ENCODE results near the gene CDKAL1.

CDKAL1 gene

DNA sequence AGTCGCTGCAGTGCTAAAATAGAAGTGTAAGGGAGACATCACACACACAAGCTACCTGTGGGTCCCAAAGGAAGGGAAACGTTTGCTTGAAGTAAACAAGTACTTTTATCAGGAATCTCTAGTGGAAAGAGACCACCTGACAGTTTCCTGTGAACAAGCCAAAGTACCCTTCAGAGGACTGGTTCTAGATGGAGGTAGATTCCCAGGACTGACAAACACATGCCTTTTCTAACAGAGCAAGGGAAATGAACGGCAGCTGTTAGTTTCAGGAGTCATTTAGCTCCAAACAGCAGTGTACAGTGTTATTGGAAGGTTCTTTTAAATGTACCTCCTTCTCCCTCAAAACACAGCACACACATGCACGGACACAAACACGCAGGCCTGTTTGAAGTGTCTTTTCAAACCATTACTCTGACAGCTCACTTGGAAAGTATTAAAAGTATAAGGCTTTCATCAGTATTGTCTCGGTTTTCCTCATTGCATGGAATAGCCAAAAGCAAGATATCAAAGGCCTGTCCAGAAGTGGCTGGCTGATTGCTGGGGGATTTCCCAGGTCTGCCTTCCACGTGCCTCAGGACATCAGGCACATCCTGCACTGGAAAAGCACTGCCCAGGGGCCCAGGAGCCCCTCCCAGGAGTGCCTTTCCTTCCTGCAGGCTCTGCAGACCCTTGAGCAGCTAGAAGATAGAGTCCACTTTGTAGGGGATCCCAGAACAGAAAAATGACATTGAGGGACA is 666.0 kb downstream of the CDKAL1 start:
- Mint-ChIP-seq H3K4me1 (ENCODE audit: low read depth) (no peaks in the 10 kb centered on the region), H3K27ac (no peak overlapping the region), H3K36me3 (ENCODE audit: low read depth) (peaks cover 19% of the 10 kb centered on the region), H3K4me3 (no peak overlapping the region), H3K9me3 (no peaks in the 10 kb centered on the region), H3K27me3 (no peaks in the 10 kb centered on the region)
- intact Hi-C loops (cut with micrococcal nuclease), result no loop called here

DNA sequence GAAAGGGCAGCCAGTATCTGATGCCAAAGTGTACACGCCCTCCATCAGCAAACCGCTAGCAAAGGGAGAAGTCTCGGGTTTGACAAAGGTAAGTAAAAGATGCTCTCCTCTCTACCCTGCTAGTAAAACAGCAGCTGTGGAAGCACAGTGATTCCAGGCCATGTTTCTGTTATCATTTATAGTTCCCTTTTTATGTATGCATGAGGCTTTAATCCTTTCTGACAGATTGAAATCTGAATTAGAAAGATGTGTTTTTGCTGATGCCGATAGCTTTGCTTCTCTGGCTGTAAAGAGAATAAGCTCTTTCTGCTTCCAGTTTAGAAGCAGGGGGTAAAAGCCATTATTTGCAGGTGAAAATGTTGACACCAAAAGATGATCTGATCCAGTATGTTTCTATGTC is 666.9 kb downstream of the CDKAL1 start:
- no peaks in the 10 kb centered on the region for H3K27me3 Mint-ChIP-seq
- H3K36me3 Mint-ChIP-seq (ENCODE audit: low read depth), result peaks cover 22% of the 10 kb centered on the region
- no peak overlapping the region for H3K4me3 Mint-ChIP-seq
- H3K4me1 Mint-ChIP-seq (ENCODE audit: low read depth), result no peaks in the 10 kb centered on the region
- intact Hi-C loops (cut with micrococcal nuclease), result no loop called here
- no peaks in the 10 kb centered on the region for H3K9me3 Mint-ChIP-seq
- no peak overlapping the region for H3K27ac Mint-ChIP-seq

DNA sequence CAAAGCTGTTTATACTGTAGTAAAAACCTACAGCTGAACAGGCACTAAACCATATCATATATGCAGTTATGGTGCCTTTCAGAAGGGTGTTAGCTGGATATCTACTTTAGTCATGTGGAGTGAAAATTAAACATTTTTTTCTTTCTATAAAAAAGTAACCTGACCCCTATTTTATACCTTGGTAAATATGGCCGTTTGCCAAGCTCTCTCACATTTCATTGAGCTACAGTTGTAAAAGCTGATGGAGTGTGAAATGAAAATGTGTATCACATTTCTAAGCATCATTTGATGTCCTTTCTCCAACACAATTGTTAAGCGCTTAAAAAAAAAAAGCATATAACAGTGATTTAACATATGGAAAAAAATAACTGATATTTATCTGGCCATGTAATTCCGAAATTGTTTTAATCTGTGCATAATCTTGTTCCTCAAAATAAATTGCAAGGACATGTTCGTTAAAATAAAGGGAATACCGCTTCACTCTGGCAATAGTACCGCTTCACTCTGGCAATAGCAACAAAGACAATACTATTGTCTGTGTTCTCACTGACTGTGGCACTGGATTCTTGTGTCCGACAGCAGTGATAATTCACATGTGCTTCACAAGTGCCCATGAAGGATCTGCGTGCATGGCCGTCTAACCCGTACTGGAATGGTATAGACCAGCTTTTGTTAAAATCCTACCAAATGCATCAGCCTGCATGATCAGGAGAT is 667.5 kb downstream of the CDKAL1 start:
- no peaks in the 10 kb centered on the region for H3K4me1 Mint-ChIP-seq (ENCODE audit: low read depth)
- no peaks in the 10 kb centered on the region for H3K27me3 Mint-ChIP-seq
- H3K4me3 Mint-ChIP-seq, result no peak overlapping the region
- H3K27ac Mint-ChIP-seq, result no peak overlapping the region
- intact Hi-C loops (cut with micrococcal nuclease), result no loop called here
- peaks cover 22% of the 10 kb centered on the region for H3K36me3 Mint-ChIP-seq (ENCODE audit: low read depth)
- no peaks in the 10 kb centered on the region for H3K9me3 Mint-ChIP-seq

DNA sequence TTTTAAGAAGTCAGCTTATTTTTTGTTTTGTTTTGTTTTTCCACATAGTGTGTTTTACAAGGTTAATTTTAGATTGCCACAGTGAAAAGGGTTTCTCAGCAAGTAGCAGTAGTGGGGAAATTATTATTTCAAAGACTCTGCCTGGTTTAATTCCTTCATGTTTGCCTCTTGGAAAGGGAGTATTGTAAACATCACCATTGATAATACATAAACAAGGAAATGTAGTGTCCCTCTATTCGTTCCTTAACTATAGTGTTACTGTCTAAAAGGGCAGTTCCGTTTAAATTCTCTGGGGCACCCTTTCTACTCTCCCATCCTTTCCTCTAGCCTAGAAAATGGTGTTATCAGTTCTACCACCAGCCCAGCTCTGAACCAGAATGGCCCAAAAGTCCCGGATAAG is 668.3 kb downstream of the CDKAL1 start:
- Mint-ChIP-seq H3K9me3 (no peaks in the 10 kb centered on the region), H3K4me1 (ENCODE audit: low read depth) (no peaks in the 10 kb centered on the region), H3K27ac (no peak overlapping the region), H3K27me3 (no peaks in the 10 kb centered on the region), H3K4me3 (no peak overlapping the region), H3K36me3 (ENCODE audit: low read depth) (peaks cover 22% of the 10 kb centered on the region)
- intact Hi-C loops (cut with micrococcal nuclease), result no loop called here

DNA sequence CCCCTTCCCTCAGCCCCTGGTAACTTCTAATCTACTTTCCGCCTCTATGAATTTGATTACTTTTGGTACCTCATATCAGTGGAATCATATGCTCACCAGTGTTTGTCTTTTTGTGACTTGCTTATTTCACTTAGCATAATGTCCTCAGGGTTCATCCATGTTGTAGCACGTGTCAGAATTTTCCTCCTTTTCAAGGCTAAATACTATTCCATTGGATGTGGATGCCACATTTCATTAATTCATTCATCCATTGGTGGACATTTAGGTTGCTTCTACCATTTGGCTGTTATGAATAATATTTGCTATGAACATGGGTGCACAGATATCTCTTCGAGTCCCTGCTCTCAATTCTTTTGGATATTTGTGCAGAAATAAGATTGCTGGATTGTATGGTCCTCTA is 670.7 kb downstream of the CDKAL1 start:
- intact Hi-C loops (cut with micrococcal nuclease), result no loop called here
- no peaks in the 10 kb centered on the region for H3K27me3 Mint-ChIP-seq
- no peaks in the 10 kb centered on the region for H3K9me3 Mint-ChIP-seq
- no peak overlapping the region for H3K4me3 Mint-ChIP-seq
- peaks cover 19% of the 10 kb centered on the region for H3K4me1 Mint-ChIP-seq (ENCODE audit: low read depth)
- peaks cover 9% of the 10 kb centered on the region for H3K36me3 Mint-ChIP-seq (ENCODE audit: low read depth)
- H3K27ac Mint-ChIP-seq, result no peak overlapping the region

DNA sequence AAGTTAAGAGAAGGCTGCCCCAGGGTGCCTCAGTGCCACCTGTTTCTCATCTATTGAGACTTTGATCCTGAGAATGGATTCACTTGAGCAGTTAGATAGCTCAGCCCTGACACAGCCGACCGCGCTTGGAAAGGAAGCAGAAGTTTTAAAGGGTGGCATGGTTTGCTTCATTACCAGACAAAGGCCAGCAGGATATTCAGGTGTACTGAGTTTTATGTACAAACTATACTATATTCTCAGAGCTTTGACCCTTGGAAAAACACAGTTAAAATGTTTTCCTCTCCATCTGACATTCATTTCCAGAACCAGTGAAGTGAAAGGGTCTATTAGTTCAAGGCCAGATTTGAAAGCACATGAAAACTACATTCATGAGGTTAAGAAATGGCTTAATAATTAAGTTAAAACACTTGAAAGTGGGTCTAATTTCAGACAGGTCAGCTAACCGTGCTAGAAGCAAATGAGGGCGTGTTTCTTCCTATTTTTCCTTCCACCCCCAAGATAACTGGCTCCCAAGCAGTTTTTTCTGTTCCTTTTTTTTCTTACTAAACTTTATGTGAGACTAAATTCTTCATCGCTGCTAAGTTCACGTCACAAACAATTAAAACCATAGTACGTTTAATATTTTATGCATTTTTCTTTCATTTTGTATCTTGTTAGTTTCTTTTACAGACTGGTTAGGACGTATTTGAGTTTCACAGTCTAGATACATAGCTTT is 674.0 kb downstream of the CDKAL1 start:
- Mint-ChIP-seq H3K4me1 (ENCODE audit: low read depth) (peaks cover 23% of the 10 kb centered on the region), H3K9me3 (no peaks in the 10 kb centered on the region), H3K4me3 (no peak overlapping the region), H3K36me3 (ENCODE audit: low read depth) (peaks cover 15% of the 10 kb centered on the region), H3K27me3 (no peaks in the 10 kb centered on the region), H3K27ac (no peak overlapping the region)
- intact Hi-C loops (cut with micrococcal nuclease), result no loop called here

DNA sequence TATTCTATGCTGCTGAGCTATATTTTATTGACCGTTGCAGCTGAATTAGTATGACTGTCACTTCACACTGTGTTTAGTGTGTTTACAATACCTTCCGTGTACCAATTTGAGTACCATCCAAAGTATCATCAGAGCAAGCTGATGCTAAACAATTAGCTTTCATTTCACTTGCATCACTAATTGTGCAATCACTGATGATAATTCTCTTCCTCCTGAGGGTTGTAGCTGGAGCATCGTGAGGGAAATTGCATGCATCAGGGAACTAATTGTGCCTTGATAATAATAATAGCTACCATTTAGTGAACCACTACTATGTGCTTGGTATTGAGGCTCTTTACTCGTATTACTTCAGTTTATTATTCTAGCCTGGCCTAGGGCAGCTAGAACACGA is 674.5 kb downstream of the CDKAL1 start:
- Mint-ChIP-seq H3K4me1 (ENCODE audit: low read depth) (peaks cover 28% of the 10 kb centered on the region), H3K27me3 (no peaks in the 10 kb centered on the region), H3K27ac (no peak overlapping the region), H3K4me3 (no peak overlapping the region), H3K36me3 (ENCODE audit: low read depth) (peaks cover 15% of the 10 kb centered on the region), H3K9me3 (no peaks in the 10 kb centered on the region)
- intact Hi-C loops (cut with micrococcal nuclease), result no loop called here

DNA sequence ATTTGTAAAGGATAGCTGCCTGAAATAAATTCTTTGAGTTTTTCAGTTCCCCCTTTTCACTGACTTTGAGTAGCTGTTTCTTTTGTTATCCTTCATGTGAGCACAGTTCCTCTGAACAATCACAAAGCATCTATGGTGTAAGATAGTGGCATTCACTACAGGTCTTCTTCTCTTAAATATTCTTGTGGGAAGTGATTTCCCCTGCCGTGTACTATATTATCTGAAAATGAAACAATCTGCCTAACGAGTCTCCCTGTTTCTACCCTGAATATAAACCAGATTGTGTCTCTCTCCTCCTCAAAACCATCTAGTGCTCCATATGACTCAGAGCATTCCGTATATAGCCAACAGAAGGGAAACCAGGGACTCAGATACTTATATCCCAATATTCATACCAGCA is 679.2 kb downstream of the CDKAL1 start:
- Mint-ChIP-seq H3K4me3 (no peak overlapping the region), H3K36me3 (ENCODE audit: low read depth) (peaks cover 6% of the 10 kb centered on the region), H3K9me3 (no peaks in the 10 kb centered on the region), H3K27ac (no peak overlapping the region), H3K4me1 (ENCODE audit: low read depth) (peaks cover 21% of the 10 kb centered on the region), H3K27me3 (no peaks in the 10 kb centered on the region)
- intact Hi-C loops (cut with micrococcal nuclease), result no loop called here

DNA sequence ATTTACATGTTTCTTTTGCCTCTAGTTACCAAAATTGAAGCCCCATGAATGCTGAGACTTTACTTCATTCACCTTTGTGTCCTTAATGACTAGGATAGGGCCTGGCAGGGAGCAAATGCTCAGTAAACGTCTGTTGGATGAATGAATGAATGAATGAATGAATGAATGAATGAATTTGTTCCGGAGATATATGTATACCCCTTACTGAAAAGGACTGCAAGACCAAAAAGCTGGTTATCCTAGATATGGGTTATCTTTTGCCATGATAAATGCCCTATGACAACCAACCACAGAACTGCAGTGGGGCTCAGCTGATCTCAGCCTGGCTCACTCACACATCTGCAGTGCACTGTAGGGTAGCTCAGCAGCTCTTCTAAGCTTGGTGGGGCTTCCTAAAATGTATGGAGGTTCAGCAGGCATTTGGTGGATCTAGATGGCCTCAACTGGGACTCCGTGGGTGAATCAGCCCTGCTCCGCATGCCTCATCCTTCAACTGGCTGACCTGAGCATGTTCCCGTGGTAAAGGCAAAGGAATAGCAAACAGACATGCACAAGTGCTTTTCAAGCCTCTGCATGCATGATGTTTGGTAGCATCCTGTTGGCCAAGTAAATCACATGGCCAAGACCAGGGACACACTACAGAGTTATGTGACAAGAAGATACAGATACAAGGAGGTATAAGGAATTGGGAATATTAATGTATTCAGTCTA is 680.6 kb downstream of the CDKAL1 start:
- Mint-ChIP-seq H3K36me3 (ENCODE audit: low read depth) (peaks cover 6% of the 10 kb centered on the region), H3K9me3 (no peaks in the 10 kb centered on the region), H3K27ac (no peak overlapping the region), H3K27me3 (no peaks in the 10 kb centered on the region), H3K4me1 (ENCODE audit: low read depth) (peaks cover 10% of the 10 kb centered on the region), H3K4me3 (no peak overlapping the region)
- intact Hi-C loops (cut with micrococcal nuclease), result no loop called here

DNA sequence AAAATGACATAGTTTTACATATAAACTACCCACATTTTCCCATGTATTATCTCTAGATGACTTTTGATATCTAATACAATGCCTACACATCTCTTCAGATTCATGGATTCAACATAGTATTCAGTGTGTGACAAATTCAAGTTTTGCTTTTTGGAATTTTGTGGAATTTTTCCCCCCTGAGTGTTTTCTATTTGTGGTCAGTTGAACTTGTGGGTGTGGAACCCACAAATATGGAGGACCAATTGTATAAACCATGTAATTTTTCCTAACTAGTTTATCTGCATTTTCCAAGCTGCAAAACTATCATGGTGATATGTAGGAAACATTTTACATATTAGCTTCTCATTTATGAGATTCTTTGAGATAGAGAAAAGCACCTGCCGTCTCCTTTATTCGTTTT is 685.0 kb downstream of the CDKAL1 start:
- Mint-ChIP-seq H3K4me3 (no peak overlapping the region), H3K27me3 (no peaks in the 10 kb centered on the region), H3K4me1 (ENCODE audit: low read depth) (no peaks in the 10 kb centered on the region), H3K36me3 (ENCODE audit: low read depth) (no peaks in the 10 kb centered on the region), H3K27ac (no peak overlapping the region), H3K9me3 (no peaks in the 10 kb centered on the region)
- intact Hi-C loops (cut with micrococcal nuclease), result no loop called here

DNA sequence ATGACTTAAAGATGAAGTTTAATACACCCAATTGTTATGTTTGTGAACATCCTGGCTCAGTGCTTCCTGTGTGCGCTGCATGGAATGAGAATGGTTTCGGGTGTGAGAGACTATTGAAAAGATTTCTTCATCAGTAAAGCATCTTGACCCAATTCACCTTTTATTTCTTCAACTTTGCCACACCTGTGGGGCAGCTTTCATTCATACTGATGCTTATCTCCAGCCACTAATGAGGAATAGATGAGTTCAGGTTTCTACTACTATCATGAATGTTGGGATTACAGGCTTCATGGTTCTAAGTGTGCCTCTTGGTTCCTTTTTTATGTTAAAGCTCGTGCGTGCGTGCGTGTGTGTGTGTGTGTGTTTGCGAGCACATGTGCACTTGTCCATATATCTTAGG is 685.6 kb downstream of the CDKAL1 start:
- no peak overlapping the region for H3K27ac Mint-ChIP-seq
- no peaks in the 10 kb centered on the region for H3K4me1 Mint-ChIP-seq (ENCODE audit: low read depth)
- no peaks in the 10 kb centered on the region for H3K27me3 Mint-ChIP-seq
- H3K4me3 Mint-ChIP-seq, result no peak overlapping the region
- intact Hi-C loops (cut with micrococcal nuclease), result no loop called here
- no peaks in the 10 kb centered on the region for H3K36me3 Mint-ChIP-seq (ENCODE audit: low read depth)
- H3K9me3 Mint-ChIP-seq, result no peaks in the 10 kb centered on the region

DNA sequence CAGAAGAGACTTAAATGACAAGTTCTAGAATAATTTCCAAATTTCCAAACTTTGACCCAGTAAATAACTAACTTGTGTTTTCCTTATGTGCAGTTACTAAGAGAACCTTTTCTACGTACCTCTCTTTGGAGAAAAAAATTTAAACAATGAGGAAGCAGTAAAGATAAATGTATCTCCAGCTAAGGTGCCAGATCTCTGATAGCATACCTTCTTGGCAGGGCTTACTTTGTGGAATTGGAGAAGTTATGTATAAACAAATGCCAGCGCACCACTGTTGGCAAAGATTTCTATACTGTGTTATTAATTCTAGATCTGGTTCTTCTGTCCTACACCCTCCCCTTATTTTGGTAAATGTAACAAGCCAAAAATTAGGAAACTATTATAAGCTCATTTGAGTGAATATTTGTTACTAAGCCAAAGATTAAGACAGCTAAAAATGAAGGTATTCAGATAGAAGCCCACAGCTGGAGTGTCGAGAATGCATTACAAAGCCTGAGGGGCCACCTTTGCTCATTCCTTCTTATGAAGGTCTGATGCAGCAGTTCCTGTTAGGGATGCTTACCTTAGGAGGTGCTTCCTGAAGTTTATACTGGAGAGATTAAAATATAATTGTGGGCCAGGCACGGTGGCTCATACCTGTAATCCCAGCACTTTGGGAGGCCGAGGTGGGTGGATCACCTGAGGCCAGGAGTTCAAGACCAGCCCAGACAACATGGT is 686.2 kb downstream of the CDKAL1 start:
- H3K36me3 Mint-ChIP-seq (ENCODE audit: low read depth), result no peaks in the 10 kb centered on the region
- no peaks in the 10 kb centered on the region for H3K9me3 Mint-ChIP-seq
- no peak overlapping the region for H3K4me3 Mint-ChIP-seq

DNA sequence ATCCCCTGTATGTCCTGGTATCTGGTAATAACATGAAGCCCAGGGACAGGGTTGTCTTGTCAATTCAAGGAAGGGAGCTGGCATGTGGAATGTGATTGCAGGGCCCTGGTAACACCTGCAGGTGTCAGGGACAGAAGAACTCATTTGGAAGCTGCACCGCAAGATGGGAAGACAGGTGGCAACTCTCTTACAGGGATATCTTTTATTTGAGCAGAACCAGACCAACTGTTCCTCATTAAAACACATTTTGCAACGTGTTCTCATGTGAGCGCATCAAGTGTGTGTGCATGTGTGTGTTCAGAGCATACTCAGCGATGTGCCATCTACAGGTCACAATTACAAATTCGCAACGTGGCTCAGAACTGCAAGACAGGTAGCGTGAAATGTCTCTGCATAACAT is 688.4 kb downstream of the CDKAL1 start:
- Mint-ChIP-seq H3K27ac (no peak overlapping the region), H3K27me3 (no peaks in the 10 kb centered on the region), H3K4me3 (no peak overlapping the region), H3K4me1 (ENCODE audit: low read depth) (no peaks in the 10 kb centered on the region), H3K9me3 (no peaks in the 10 kb centered on the region), H3K36me3 (ENCODE audit: low read depth) (no peaks in the 10 kb centered on the region)
- intact Hi-C loops (cut with micrococcal nuclease), result no loop called here

More for the DNA sequence above, 686.2 kb downstream of the CDKAL1 start:
- intact Hi-C loops (cut with micrococcal nuclease), result no loop called here
- Mint-ChIP-seq H3K27ac (no peak overlapping the region), H3K27me3 (no peaks in the 10 kb centered on the region), H3K4me1 (ENCODE audit: low read depth) (no peaks in the 10 kb centered on the region)

All from dendritic cell treated with granulocyte-macrophage colony-stimulating factor and Interleukin-4, amounts not matched to agents 40 ng/mL and 50 ng/mL, for 4 days (primary cell).